Muscle of leg (tissue), 11 donors: Measurements from ENCODE around the gene STAT6. TPM values are rescaled to one million over a fixed set of nuclear protein-coding genes. Genes with fewer than 3 reads are reported as not detected.

Experiments
- DNase-seq: peaks from one replicate; pipeline ENCODE4 v3.0.0; 2013
- H3K27ac ChIP-seq: one replicate; pipeline ENCODE4 v1.5.1; 2013; ENCODE audit warnings: mild to moderate bottlenecking, low read length, control low read depth
- H3K27me3 ChIP-seq: one replicate; pipeline ENCODE4 v1.6.1; 2013; ENCODE audit warnings: low read length; ENCODE audit not compliant: control insufficient read depth, insufficient read depth
- H3K36me3 ChIP-seq: one replicate; pipeline ENCODE4 v1.6.1; 2013; ENCODE audit warnings: low read length; ENCODE audit not compliant: control insufficient read depth, insufficient read depth
- H3K4me1 ChIP-seq: one replicate; pipeline ENCODE4 v1.6.1; 2013; ENCODE audit warnings: low read length; ENCODE audit not compliant: control insufficient read depth, insufficient read depth
- H3K4me3 ChIP-seq: one replicate; pipeline ENCODE4 v1.5.1; 2013; ENCODE audit warnings: low read length, control low read depth
- H3K9me3 ChIP-seq: replicated peaks from 2 replicates; pipeline ENCODE4 v1.6.1; 2013; ENCODE audit warnings: low read depth, low read length; ENCODE audit not compliant: control insufficient read depth
- WGBS: methylation state at CpG from one replicate; pipeline ENCODE4 v1.1.5; 2013; ENCODE audit warnings: missing lambda C conversion rate; ENCODE audit not compliant: insufficient coverage; 5-methylcytosine and 5-hydroxymethylcytosine counted together
- polyA plus RNA-seq, 8 donors: library from polyadenylated mRNA; unstranded; fragments of 120-200 nt; gene quantifications; one replicate each; pipeline versions ENCODE4 v1.2.1 to v1.2.3, GENCODE V29; 2013; ENCODE audit warnings: inconsistent platforms in 1 of 8, low replicate concordance in 1 of 8; ENCODE audit not compliant: insufficient read length in 8 of 8, insufficient read depth in 1 of 8
- total RNA-seq: library from RNA; stranded (reverse); fragments of 120-200 nt; gene quantifications from one replicate; pipeline ENCODE4 v1.2.4, GENCODE V29; 2013

STAT6 gene
- total and polyA plus RNA-seq, 9 donors, result 26.9 to 56.3 (median 36.4) TPM

DNA sequence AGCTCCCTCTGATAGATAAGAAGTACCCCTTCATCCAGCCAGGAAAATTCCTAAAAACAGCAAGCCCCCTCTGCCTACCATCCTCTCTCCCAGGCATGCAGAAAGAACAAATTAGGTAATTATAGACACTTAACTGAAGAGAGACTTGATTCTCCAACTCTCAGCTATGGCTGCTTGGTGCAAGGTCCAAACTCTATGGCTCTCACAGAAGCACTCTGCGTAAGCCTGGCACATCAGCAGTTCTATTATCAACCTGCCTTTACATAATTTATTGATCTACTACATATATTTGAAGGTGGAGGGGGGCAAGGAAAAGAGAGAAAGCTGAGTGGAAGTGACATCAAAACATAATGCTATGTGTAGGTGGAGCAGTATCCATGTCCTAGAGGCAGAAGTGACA, 60.2 kb downstream of the STAT6 start:
- no peak overlapping the region for H3K27ac ChIP-seq
- WGBS, result no CpG with 5 or more reads among the region's 1 CpG
- DNase-seq, result no peak
- H3K4me1 ChIP-seq, result peaks cover 16% of the 10 kb centered on the region
- H3K36me3 ChIP-seq, result no peaks in the 10 kb centered on the region
- H3K4me3 ChIP-seq, result no peak overlapping the region
- no peaks in the 10 kb centered on the region for H3K9me3 ChIP-seq
- H3K27me3 ChIP-seq, result peaks cover 2% of the 10 kb centered on the region

DNA sequence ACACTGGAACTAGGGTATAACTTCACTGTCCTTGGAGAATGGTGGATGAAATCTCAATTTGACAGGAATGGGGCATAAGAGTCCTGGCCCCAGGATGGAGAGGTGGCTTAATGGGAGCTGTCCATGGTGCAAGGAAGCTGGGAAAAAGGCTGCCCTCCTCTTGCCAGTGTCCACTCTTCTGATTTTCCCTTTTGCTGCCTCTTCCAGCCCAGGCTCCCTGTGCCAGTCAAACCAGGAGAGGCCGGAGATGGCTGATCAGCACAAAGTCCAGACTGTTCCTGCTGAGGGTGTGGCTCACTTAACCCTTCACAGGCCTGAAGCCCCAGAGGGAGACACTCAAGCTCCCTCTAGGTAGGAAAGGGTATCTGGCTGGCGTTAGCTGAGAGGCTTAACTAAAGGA, 61.3 kb downstream of the STAT6 start, which contains the start of gene MYO1A:
TSS of gene MYO1A (minus strand) at position 240 of the 400 bp plus-strand sequence. CDS start 1,806 bp downstream, outside the sequence.
- DNase-seq, result no peak
- Histone ChIP-seq H3K9me3 (no peaks in the 10 kb centered on the region), H3K27me3 (peaks cover 2% of the 10 kb centered on the region), H3K36me3 (no peaks in the 10 kb centered on the region), H3K4me3 (no peak within 1 kb of the TSS), H3K27ac (no peak within 1 kb of the TSS), H3K4me1 (peaks cover 16% of the 10 kb centered on the region)
- 56% methylated on average over 2 of the region's 2 CpGs for WGBS

DNA sequence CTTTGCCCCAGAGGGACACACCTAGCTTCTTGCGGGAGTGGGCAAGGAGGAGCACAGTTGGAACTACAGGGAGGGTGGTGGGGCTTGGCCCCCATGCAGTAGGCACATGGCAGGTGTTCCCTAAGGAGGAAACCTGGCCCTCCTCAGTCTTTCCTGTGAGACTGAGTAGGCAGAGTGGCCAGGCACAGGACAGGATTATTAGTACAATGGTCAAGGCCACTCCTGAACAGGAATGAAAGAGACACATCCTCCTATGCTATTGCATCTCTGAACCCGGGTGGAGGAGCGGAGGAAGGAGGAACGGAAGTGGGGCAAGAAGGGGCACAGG, 62.1 kb downstream of the STAT6 start:
- Histone ChIP-seq H3K27me3 (peaks cover 2% of the 10 kb centered on the region), H3K27ac (no peak overlapping the region), H3K4me1 (peaks cover 16% of the 10 kb centered on the region), H3K36me3 (no peaks in the 10 kb centered on the region), H3K4me3 (no peak overlapping the region), H3K9me3 (no peaks in the 10 kb centered on the region)
- no peak for DNase-seq
- WGBS, result 80% methylated on average over 1 of the region's 4 CpGs

DNA sequence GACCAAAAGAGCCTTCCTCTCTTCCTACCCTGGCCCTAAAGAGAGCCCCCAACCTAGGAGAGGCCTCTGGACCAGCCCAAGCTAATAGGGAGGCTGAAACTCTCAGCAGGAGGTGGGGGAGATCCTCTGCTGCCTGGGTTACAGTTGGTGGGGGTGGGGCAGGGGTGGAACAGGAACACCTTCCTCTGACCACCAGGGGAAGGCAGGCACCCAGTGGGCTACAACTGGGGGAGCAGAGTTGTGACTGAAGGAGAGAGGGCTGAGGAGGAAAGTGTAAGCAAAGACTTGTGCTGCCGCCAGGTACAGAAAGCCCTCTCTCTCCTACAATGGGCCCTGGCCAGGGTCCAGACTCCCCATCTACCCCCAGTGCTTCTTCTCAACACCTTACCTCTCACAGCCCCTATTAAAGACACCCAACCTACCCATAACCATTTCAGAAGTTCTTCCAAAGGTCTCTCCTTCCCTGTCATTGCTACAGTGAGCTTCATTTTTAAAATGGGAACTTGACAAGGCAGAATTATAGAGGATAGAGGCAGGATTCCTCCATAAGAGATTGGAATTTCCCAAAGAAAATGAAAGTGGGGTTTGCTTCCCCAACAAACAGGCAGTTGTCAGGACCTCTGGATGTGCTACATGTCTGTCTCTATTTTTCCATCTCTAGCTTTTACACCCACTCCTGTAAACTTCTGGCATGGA, 62.6 kb downstream of the STAT6 start:
- DNase-seq, result no peak
- H3K27ac ChIP-seq, result no peak overlapping the region
- H3K4me3 ChIP-seq, result no peak overlapping the region
- peaks cover 2% of the 10 kb centered on the region for H3K27me3 ChIP-seq
- no peaks in the 10 kb centered on the region for H3K9me3 ChIP-seq
- H3K4me1 ChIP-seq, result peaks cover 16% of the 10 kb centered on the region
- H3K36me3 ChIP-seq, result no peaks in the 10 kb centered on the region
- WGBS, result no CpG with 5 or more reads among the region's 1 CpG

DNA sequence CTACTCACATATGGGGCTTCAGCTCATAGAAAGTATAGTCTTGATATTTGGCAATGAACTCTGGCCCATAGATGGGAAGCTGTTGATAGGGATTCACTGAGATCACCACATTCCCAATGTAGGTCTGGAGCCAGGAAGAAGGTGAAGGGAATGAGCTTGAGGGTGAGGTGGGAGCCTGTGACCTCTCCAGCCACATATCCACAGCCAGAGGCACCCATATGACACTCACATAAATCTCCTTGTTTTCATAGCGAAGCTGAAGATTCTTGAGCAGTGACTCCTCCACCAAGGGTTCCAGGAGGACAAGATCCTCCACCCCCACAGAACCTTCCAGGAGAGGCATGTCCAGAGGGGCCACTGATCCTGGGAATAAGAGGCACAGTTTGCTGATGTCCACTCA, 63.2 kb downstream of the STAT6 start:
- H3K4me1 ChIP-seq, result peaks cover 16% of the 10 kb centered on the region
- no CpG with 5 or more reads among the region's 1 CpG for WGBS

DNA sequence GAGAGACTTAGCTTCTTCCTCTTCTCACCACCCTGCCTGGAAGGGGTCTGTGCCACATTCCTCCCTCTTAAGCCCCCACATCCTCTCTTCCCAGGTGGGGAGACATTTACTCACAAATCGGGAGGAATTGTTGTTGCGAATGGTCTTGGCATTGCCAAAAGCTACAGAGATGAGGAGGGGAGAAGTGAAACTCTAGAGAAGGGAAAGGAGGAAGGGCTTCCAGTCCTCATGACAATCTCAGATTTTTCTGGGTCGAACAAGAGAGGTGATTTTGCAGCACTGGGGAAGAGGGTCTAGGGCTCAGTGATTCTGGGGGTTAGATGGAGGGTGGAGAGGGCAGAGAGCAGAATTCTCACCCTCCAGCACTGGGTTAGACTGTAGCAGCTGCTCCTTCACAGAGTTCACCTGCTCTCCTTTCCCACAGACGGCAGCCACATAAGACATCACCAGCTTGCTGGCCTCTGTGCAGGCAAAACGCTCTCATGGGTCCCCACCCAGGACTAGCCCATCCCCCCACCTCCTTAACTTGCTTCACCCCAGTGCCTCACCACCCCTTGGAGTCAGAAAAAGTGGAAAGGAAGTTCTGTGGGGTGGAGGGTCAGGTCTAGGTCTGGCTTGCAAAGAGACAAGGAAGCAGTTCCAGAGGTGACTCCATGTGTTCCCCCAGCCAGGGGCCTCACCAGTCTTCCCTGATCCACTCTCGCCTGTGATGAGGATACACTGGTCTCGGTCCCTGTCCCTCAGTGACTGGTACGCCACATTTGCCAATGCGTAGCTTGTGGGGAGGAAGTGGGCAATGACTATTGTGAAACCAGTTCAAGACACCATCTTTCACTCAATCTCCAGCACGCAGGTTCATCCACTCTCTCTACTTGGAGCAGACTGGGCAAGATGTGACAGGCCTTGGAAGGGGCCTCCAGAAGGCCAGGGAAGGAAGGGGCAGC, 63.9 kb downstream of the STAT6 start:
- peak; percentile 29 for DNase-seq
- no peak overlapping the region for H3K27ac ChIP-seq
- H3K9me3 ChIP-seq, result no peaks in the 10 kb centered on the region
- H3K36me3 ChIP-seq, result no peaks in the 10 kb centered on the region
- H3K4me1 ChIP-seq, result peaks cover 16% of the 10 kb centered on the region
- 76% methylated on average over 4 of the region's 10 CpGs for WGBS
- no peak overlapping the region for H3K4me3 ChIP-seq
- peaks cover 2% of the 10 kb centered on the region for H3K27me3 ChIP-seq

More for the DNA sequence above, 63.2 kb downstream of the STAT6 start:
- no peak overlapping the region for H3K27ac ChIP-seq
- peaks cover 2% of the 10 kb centered on the region for H3K27me3 ChIP-seq
- H3K9me3 ChIP-seq, result no peaks in the 10 kb centered on the region
- H3K36me3 ChIP-seq, result no peaks in the 10 kb centered on the region
- H3K4me3 ChIP-seq, result no peak overlapping the region
- no peak for DNase-seq

DNA sequence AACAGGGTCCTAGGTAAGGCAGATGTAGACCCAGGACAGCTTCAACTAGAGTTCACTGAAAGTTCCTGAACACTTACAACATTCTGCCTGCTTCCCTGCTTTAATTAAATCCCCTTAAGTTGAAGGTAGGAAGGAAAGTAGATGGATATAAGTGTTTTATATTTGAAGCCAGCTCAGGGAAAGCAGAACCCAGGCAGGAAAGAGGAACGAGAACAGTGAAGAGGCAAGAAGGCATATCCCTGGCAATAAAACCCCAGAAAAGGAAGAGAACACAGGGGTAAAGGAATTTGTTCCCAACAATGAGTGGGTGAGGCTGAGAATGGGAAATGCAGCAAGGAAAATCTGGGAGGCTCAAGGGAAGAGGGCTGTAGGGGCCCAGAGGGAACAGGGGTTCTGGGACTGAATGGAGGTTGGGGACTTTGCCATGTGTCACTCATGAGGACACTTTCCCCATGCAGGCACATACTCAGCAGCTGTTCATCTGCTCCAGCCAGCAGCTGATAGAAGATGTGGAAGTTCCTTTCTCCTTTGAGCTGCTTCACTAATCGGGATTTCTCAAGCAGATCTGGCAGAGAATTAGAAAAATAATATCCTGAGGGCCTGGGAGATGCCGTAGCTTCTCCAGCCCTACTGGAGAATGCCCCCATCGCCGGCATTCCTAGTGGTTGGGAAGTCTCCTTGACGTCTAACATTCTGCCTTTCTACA, 64.9 kb downstream of the STAT6 start:
- DNase-seq, result peak; percentile 30

More for the DNA sequence above, 64.9 kb downstream of the STAT6 start:
- H3K9me3 ChIP-seq, result no peaks in the 10 kb centered on the region
- no peaks in the 10 kb centered on the region for H3K36me3 ChIP-seq
- no peak overlapping the region for H3K4me3 ChIP-seq
- no peak overlapping the region for H3K27ac ChIP-seq
- WGBS, result 15% methylated on average over 1 of the region's 6 CpGs
- H3K4me1 ChIP-seq, result peaks cover 17% of the 10 kb centered on the region
- H3K27me3 ChIP-seq, result peaks cover 2% of the 10 kb centered on the region

Other genes starting within 250 kb of the STAT6 start
- gene SDR9C7, start 177.0 kb downstream of the STAT6 start, total RNA-seq, result 0.22 TPM
- under 1 TPM; 0.17 to 0.59 (median 0.24) TPM for gene SDR9C7, start 177.0 kb downstream of the STAT6 start, polyA plus RNA-seq
- 0.27 TPM for gene RDH16, start 153.8 kb downstream of the STAT6 start, total RNA-seq
- gene RDH16, start 153.8 kb downstream of the STAT6 start, polyA plus RNA-seq, result under 1 TPM; 0.12 to 0.50 (median 0.24) TPM
- gene ZBTB39, start 104.8 kb downstream of the STAT6 start, total RNA-seq, result 5.0 TPM
- gene ZBTB39, start 104.8 kb downstream of the STAT6 start, polyA plus RNA-seq, result 1 to 10 TPM; 4.3 to 7.0 (median 5.8) TPM
- 0.09 TPM for gene TAC3, start 94.8 kb downstream of the STAT6 start, total RNA-seq
- gene TAC3, start 94.8 kb downstream of the STAT6 start, polyA plus RNA-seq, result under 1 TPM in 2 of 8 donors, not detected in 6; 0.39 to 0.71 TPM
- 0.18 TPM for gene MYO1A, start 61.2 kb downstream of the STAT6 start, total RNA-seq
- 10 to 100 TPM in 1 of 8 donors, 1 to 10 TPM in 1, under 1 TPM in 6; 0.05 to 11.0 (median 0.21) TPM for gene MYO1A, start 61.2 kb downstream of the STAT6 start, polyA plus RNA-seq
- gene NEMP1, start 32.6 kb downstream of the STAT6 start, total RNA-seq, result 14.3 TPM
- gene NEMP1, start 32.6 kb downstream of the STAT6 start, polyA plus RNA-seq, result 10 to 100 TPM; 14.4 to 21.3 (median 16.4) TPM
- 34.8 TPM for gene NAB2, start 22.2 kb downstream of the STAT6 start, total RNA-seq
- gene NAB2, start 22.2 kb downstream of the STAT6 start, polyA plus RNA-seq, result 10 to 100 TPM; 30.6 to 42.8 (median 35.2) TPM
- gene LRP1, start 17.1 kb upstream of the STAT6 start, total RNA-seq, result 82.7 TPM
- gene LRP1, start 17.1 kb upstream of the STAT6 start, polyA plus RNA-seq, result 100 to 1,000 TPM in 7 of 8 donors, 10 to 100 TPM in 1; 98.3 to 231 (median 160) TPM
- 0.66 TPM for gene LRP1-AS, start 36.3 kb upstream of the STAT6 start, total RNA-seq
- 1 to 10 TPM in 2 of 8 donors, under 1 TPM in 4, not detected in 2; 0.45 to 1.7 (median 0.85) TPM for gene LRP1-AS, start 36.3 kb upstream of the STAT6 start, polyA plus RNA-seq
- gene NXPH4, start 105.4 kb upstream of the STAT6 start, total RNA-seq, result 1.2 TPM
- gene NXPH4, start 105.4 kb upstream of the STAT6 start, polyA plus RNA-seq, result 1 to 10 TPM; 3.2 to 5.6 (median 3.9) TPM
- 53.4 TPM for gene SHMT2, start 118.3 kb upstream of the STAT6 start, total RNA-seq
- gene SHMT2, start 118.3 kb upstream of the STAT6 start, polyA plus RNA-seq, result 10 to 100 TPM; 59.9 to 82.2 (median 71.8) TPM
- gene STAC3, start 139.8 kb upstream of the STAT6 start, total RNA-seq, result 202 TPM
- gene STAC3, start 139.8 kb upstream of the STAT6 start, polyA plus RNA-seq, result 100 to 1,000 TPM; 308 to 499 (median 427) TPM